Endodermal cell (in vitro differentiated cells): ENCODE measurements around the gene HOXD3. TPM values are rescaled to one million over a fixed set of nuclear protein-coding genes. Genes with fewer than 3 reads are reported as not detected.

Experiments used
- DNase-seq: peaks from one replicate; pipeline ENCODE4 v3.0.0-alpha.2; 2017
- H3K27ac ChIP-seq: 2 replicates; pipeline ENCODE4 v1.5.1; 2013; ENCODE audit warnings: mild to moderate bottlenecking, low read depth, low read length, moderate library complexity
- H3K27me3 ChIP-seq: 2 replicates; pipeline ENCODE4 v1.6.1; 2013; ENCODE audit warnings: mild to moderate bottlenecking, low read length, moderate library complexity; ENCODE audit not compliant: insufficient read depth, control insufficient read depth, poor library complexity, severe bottlenecking
- H3K36me3 ChIP-seq: 2 replicates; pipeline ENCODE4 v1.7.0; 2013; ENCODE audit warnings: mild to moderate bottlenecking, low read length, moderate library complexity; ENCODE audit not compliant: control insufficient read depth, insufficient read depth
- H3K4me1 ChIP-seq: one replicate; pipeline ENCODE4 v1.7.0; 2013; ENCODE audit warnings: low read length; ENCODE audit not compliant: control insufficient read depth, insufficient read depth
- H3K4me3 ChIP-seq: 2 replicates; pipeline ENCODE4 v1.5.1; 2013; ENCODE audit warnings: mild to moderate bottlenecking, low read length, moderate library complexity
- H3K9ac ChIP-seq: 2 replicates; pipeline ENCODE4 v1.6.1; 2013; ENCODE audit warnings: mild to moderate bottlenecking, low read length, moderate library complexity; ENCODE audit not compliant: poor library complexity, severe bottlenecking; ENCODE audit errors: extremely low read depth
- H3K9me3 ChIP-seq: 2 replicates; pipeline ENCODE4 v1.6.1; 2013; ENCODE audit warnings: mild to moderate bottlenecking, low read length, moderate library complexity; ENCODE audit not compliant: control insufficient read depth
- H3K27ac Mint-ChIP-seq: 2 replicates; pipeline ENCODE4 v1.8.0; 2020; ENCODE audit warnings: mixed read lengths
- H3K27me3 Mint-ChIP-seq: 2 replicates; pipeline ENCODE4 v1.8.0; 2021; ENCODE audit warnings: mild to moderate bottlenecking, mixed read lengths; ENCODE audit not compliant: insufficient read depth
- H3K36me3 Mint-ChIP-seq: 2 replicates; pipeline ENCODE4 v1.8.0; 2020; ENCODE audit warnings: low read depth, mixed read lengths
- H3K4me1 Mint-ChIP-seq: 2 replicates; pipeline ENCODE4 v1.8.0; 2020; ENCODE audit warnings: mixed read lengths
- H3K4me3 Mint-ChIP-seq: 2 replicates; pipeline ENCODE4 v1.8.0; 2020; ENCODE audit warnings: mild to moderate bottlenecking, moderate library complexity, mixed read lengths
- H3K9me3 Mint-ChIP-seq: 2 replicates; pipeline ENCODE4 v1.8.0; 2020; ENCODE audit warnings: mild to moderate bottlenecking, mixed read lengths
- CTCF ChIP-seq: fragments of 200-600 bp; sonication (generic); conservative IDR thresholded peaks from 2 replicates; pipeline ENCODE4 v1.5.0; 2021; ENCODE audit warnings: antibody characterized with exemption, mild to moderate bottlenecking
- WGBS, 2 experiments: methylation state at CpG; one replicate each; pipeline versions ENCODE4 v1.1.5 to v1.1.7; 2013; ENCODE audit warnings: missing lambda C conversion rate in 2 of 2, mixed read lengths in 1 of 2; ENCODE audit not compliant: insufficient coverage in 1 of 2, insufficient read length in 1 of 2; 5-methylcytosine and 5-hydroxymethylcytosine counted together
- total RNA-seq, 2 donors: library from RNA; stranded (reverse); fragmentation: NEBNext Ultra II Directional in 1 of 2; extraction: Animal tissue kit (Norgen Biotek cat#: 25700) in 1 of 2; gene quantifications; 2 replicates in 1 of 2; 3 replicates in 1 of 2; pipeline ENCODE4 v1.2.1, GENCODE V29; 2021

HOXD3 gene
- total RNA-seq, 2 donors from 2014 or later = not detected

- Mint-ChIP-seq H3K4me1 (peaks cover 8% of the 10 kb centered on the region), H3K36me3 (no peaks in the 10 kb centered on the region), H3K27ac (no peak overlapping the region), H3K9me3 (no peaks in the 10 kb centered on the region), H3K4me3 (no peak overlapping the region), H3K27me3 (peaks cover 95% of the 10 kb centered on the region)
- WGBS, 2 experiments = 25 to 26% methylated on average over 5 to 6 of the region's 6 CpGs
- peak; percentile 46 for DNase-seq
- Histone ChIP-seq H3K9me3 (no peaks in the 10 kb centered on the region), H3K4me3 (no peak overlapping the region), H3K9ac (no peak overlapping the region), H3K27ac (no peak overlapping the region), H3K27me3 (peaks cover 100% of the 10 kb centered on the region), H3K4me1 (no peaks in the 10 kb centered on the region), H3K36me3 (no peaks in the 10 kb centered on the region)
- TF ChIP-seq CTCF = no peak
These were observed 31.4 kb upstream of the HOXD3 start for GRCh38 chr2:176125772-176126054.

GRCh38 chr2:176126929-176127773 lies 30.0 kb upstream of the HOXD3 start:
- H3K4me3 Mint-ChIP-seq = no peak overlapping the region
- no peak overlapping the region for H3K9ac ChIP-seq
- TF ChIP-seq CTCF = peak; percentile 94
- no peaks in the 10 kb centered on the region for H3K9me3 Mint-ChIP-seq
- H3K4me1 Mint-ChIP-seq = peaks cover 8% of the 10 kb centered on the region
- H3K27me3 ChIP-seq = peaks cover 100% of the 10 kb centered on the region
- no peak overlapping the region for H3K4me3 ChIP-seq
- no peak overlapping the region for H3K27ac ChIP-seq
- no peaks in the 10 kb centered on the region for H3K36me3 ChIP-seq
- H3K27ac Mint-ChIP-seq = no peak overlapping the region
- no peaks in the 10 kb centered on the region for H3K36me3 Mint-ChIP-seq
- peaks cover 95% of the 10 kb centered on the region for H3K27me3 Mint-ChIP-seq
- peak; percentile 83 for DNase-seq
- 0 to 5% methylated on average over 2 to 9 of the region's 13 CpGs for WGBS, 2 experiments
- no peaks in the 10 kb centered on the region for H3K4me1 ChIP-seq
- no peaks in the 10 kb centered on the region for H3K9me3 ChIP-seq

GRCh38 chr2:176127774-176128072 lies 29.4 kb upstream of the HOXD3 start:
- WGBS, 2 experiments = 23 to 36% methylated on average over 3 to 4 of the region's 4 CpGs
- Histone ChIP-seq H3K36me3 (no peaks in the 10 kb centered on the region), H3K27me3 (peaks cover 100% of the 10 kb centered on the region), H3K9ac (no peak overlapping the region), H3K4me3 (no peak overlapping the region), H3K9me3 (no peaks in the 10 kb centered on the region), H3K4me1 (no peaks in the 10 kb centered on the region), H3K27ac (no peak overlapping the region)
- TF ChIP-seq CTCF = no peak
- no peaks in the 10 kb centered on the region for H3K9me3 Mint-ChIP-seq
- peaks cover 95% of the 10 kb centered on the region for H3K27me3 Mint-ChIP-seq
- no peaks in the 10 kb centered on the region for H3K36me3 Mint-ChIP-seq
- no peak for DNase-seq
- H3K27ac Mint-ChIP-seq = no peak overlapping the region
- peaks cover 12% of the 10 kb centered on the region for H3K4me1 Mint-ChIP-seq
- H3K4me3 Mint-ChIP-seq = no peak overlapping the region
